Coronary artery (tissue), 2 donors: ENCODE measurements around the gene ATCAY.

Source experiments
- DNase-seq: peaks from one replicate; pipeline ENCODE4 v3.0.0-alpha.2; 2017; ENCODE audit warnings: low spot score
- H3K27ac ChIP-seq, 2 donors: fragments of 200-600 bp; sonication (generic); one replicate each; pipeline ENCODE4 v1.5.1; 2016 to 2019
- H3K4me3 ChIP-seq: fragments of 200-600 bp; sonication (generic); 2 replicates; pipeline ENCODE4 v1.5.1; 2016; ENCODE audit warnings: mild to moderate bottlenecking, moderate library complexity
- TF ChIP-seq, protein P1 (sequence below): fragments of 200-600 bp; sonication (generic); IDR thresholded peaks from one replicate; pipeline ENCODE4 v1.5.1; 2019; ENCODE audit warnings: antibody characterized with exemption

The ATCAY gene

DNA sequence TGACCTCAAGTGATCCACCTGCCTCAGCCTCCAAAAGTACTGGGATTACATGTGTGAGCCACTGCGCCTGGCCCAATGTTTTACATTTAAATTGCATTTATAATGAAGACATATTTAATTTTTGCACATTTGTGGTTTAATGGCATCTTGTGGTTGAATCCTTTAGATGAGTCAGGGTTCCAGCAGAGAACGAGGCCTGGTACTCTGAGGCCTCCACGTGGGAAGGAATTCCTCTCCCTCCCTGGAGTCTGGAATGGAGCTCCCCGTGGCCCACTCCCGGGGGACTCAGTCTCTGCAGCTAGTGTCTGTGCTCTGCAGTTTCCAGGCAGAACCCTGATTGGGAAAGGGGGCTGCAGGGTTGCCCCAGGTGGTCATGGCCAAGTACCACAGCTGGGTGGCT, 35.9 kb upstream of the ATCAY start:
- no peak overlapping the region for H3K4me3 ChIP-seq
- no peak overlapping the region for H3K27ac ChIP-seq
- DNase-seq = no peak
- TF ChIP-seq, protein P1, sequence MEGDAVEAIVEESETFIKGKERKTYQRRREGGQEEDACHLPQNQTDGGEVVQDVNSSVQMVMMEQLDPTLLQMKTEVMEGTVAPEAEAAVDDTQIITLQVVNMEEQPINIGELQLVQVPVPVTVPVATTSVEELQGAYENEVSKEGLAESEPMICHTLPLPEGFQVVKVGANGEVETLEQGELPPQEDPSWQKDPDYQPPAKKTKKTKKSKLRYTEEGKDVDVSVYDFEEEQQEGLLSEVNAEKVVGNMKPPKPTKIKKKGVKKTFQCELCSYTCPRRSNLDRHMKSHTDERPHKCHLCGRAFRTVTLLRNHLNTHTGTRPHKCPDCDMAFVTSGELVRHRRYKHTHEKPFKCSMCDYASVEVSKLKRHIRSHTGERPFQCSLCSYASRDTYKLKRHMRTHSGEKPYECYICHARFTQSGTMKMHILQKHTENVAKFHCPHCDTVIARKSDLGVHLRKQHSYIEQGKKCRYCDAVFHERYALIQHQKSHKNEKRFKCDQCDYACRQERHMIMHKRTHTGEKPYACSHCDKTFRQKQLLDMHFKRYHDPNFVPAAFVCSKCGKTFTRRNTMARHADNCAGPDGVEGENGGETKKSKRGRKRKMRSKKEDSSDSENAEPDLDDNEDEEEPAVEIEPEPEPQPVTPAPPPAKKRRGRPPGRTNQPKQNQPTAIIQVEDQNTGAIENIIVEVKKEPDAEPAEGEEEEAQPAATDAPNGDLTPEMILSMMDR = no peak

DNA sequence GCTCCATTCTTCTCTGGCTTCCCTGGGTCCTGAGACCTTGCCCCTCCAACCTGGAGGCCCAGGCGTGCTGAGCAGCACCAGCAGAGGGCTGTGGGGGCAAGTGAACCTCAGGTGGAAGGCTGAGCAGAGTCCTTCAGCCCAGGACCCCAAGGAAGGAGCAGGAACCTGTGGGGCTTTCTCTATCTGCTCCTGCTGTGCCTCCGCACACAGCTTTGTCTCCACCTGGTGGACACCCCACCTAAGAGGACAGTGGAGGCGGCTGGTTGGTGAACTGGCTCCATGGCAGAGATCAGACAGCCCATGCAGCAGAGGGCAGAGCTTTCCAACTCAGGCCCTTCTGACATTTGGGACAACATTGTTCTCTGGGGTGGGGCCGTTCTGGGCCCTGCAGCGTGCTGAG, 31.4 kb upstream of the ATCAY start:
- no peak overlapping the region for H3K4me3 ChIP-seq
- TF ChIP-seq, protein P1 = no peak
- H3K27ac ChIP-seq = no peak overlapping the region
- DNase-seq = no peak

DNA sequence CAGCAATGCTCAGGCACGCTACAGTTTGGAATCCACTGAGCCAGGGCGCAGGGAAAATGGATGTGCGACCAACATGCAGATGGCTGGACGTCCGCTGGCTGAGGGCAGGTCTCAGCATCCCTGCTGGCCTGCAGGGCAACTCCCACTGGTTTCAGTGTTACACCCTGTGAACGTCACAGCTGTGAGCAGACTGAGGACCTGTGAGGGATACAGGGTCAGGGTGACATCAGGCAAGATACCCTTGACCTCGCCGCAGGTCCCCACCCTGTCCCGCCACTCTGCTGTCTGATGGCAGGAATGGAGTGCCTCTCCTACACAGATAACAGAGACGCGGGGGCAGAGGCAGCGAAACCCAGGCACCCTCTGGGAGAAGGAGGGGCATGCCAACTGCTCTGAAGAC, 30.7 kb upstream of the ATCAY start:
- DNase-seq = no peak
- TF ChIP-seq, protein P1 = no peak
- Histone ChIP-seq H3K4me3 (no peak overlapping the region), H3K27ac (no peak overlapping the region)

DNA sequence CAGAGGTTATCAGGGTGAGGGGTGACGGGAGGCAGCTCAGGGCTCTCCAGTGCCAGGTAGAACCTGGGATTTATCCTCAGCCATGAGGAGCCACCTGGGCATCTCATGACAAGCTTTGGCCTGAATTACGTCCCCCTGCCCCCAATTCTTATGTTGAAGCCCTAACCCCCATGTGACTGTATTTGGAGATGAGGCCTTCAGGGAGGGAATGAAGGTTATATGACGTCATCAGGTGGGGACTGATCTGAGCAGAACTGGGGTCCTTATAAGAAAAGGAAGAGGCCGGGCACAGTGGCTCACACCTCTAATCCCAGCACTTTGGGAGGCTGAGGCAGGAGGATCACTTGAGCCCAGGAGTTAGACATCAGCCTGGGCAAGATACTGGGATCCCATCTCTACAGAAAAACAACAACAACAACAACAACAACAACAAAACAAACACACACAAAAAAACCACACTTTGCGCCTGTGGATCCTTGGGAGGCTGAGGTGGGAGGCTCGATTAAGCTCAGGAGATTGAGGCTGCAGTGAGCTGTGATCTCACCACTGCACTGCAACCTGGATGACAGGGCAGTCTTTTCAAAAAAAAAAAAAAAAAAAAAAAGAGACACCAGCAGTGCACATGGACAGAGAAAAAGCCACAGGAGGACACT, 30.0 kb upstream of the ATCAY start:
- TF ChIP-seq, protein P1 = no peak
- DNase-seq = no peak
- Histone ChIP-seq H3K27ac (no peak overlapping the region), H3K4me3 (no peak overlapping the region)

DNA sequence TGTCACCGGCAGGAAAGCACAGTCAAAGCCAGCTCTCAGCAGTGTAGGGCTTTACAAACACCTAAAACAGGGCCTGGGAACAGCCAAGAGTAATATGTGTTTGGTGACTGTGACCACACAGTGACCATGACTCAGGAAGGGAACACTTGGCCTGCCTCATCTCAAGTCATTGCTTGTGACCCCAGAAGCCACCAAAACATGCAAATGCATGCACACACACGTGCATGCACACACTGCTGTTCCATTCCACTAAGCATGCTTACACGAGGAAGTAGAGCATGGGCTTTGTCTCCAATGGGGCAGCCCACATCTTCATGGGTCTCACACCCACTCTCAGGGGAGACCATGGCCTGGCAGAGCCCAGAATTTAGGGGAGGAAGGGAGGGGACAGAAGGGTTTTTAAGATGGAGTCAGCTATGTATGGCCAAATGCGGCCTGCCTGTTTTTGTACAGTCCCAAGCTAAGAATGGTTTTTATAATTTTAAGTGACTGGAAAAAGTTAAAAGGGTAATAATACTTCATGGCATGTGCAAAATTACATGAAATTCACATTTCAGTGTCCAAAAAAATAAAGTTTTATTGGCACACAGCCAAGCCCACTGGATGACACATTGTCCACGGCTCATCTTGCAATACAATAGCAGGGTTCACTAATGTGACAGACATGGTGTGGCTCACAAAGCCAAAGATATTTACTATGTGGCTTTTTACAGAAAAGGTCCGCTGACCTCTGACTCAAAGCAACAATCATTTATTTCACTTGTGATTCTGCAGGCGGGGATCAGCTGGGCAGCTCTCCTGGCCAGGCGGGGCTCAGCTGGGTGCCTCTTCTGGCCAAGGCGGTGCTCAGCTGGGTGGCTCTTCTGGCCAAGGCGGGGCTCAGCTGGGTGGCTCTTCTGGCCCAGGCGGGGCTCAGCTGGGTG, 29.0 kb upstream of the ATCAY start:
- Histone ChIP-seq H3K4me3 (no peak overlapping the region), H3K27ac (no peak overlapping the region)
- TF ChIP-seq, protein P1 = no peak
- no peak for DNase-seq

DNA sequence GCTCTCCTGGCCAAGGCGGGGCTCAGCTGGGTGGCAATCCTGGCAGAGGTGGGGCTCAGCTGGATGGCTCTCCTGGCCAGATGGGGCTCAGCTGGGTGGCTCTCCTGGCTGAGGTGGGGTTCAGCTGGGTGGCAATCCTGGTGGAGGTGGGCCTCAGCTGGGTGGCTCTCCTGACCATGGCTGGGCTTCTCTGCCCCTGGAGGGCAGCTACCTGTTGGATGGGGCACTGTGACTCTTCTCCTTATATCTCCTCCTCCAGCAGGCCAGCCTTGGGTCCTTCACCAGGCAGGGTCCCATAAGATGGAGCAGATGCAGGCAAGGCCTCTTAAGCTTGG, 28.3 kb upstream of the ATCAY start:
- no peak for DNase-seq
- no peak overlapping the region for H3K4me3 ChIP-seq
- TF ChIP-seq, protein P1 = no peak
- H3K27ac ChIP-seq = no peak overlapping the region
